BLaER1 (cell line): ENCODE results near the gene ACTL7A.

Experiments
- H3K27ac ChIP-seq: shearing (Covaris generic); formaldehyde crosslinking; 2 replicates; pipeline ENCODE4 v1.8.1; 2022
- H3K27me3 ChIP-seq: shearing (Covaris generic); formaldehyde crosslinking; 2 replicates; pipeline ENCODE4 v1.8.1; 2022
- H3K36me3 ChIP-seq: shearing (Covaris generic); formaldehyde crosslinking; 2 replicates; pipeline ENCODE4 v1.8.1; 2022
- H3K4me1 ChIP-seq: shearing (Covaris generic); formaldehyde crosslinking; 2 replicates; pipeline ENCODE4 v1.8.1; 2022
- H3K4me2 ChIP-seq: shearing (Covaris generic); formaldehyde crosslinking; 2 replicates; pipeline ENCODE4 v1.8.1; 2022
- H3K4me3 ChIP-seq: shearing (Covaris generic); formaldehyde crosslinking; 2 replicates; pipeline ENCODE4 v1.8.1; 2022
- H3K9ac ChIP-seq: shearing (Covaris generic); formaldehyde crosslinking; 2 replicates; pipeline ENCODE4 v1.8.1; 2022
- H3K9me3 ChIP-seq: shearing (Covaris generic); formaldehyde crosslinking; 2 replicates; pipeline ENCODE4 v1.8.1; 2022
- H4K20me1 ChIP-seq: shearing (Covaris generic); formaldehyde crosslinking; 2 replicates; pipeline ENCODE4 v1.8.1; 2022
- Cebpa-rat ChIP-seq: shearing (Covaris generic); IDR thresholded peaks from 2 replicates; pipeline ENCODE4 v1.8.1; 2022

ACTL7A gene, protein sequence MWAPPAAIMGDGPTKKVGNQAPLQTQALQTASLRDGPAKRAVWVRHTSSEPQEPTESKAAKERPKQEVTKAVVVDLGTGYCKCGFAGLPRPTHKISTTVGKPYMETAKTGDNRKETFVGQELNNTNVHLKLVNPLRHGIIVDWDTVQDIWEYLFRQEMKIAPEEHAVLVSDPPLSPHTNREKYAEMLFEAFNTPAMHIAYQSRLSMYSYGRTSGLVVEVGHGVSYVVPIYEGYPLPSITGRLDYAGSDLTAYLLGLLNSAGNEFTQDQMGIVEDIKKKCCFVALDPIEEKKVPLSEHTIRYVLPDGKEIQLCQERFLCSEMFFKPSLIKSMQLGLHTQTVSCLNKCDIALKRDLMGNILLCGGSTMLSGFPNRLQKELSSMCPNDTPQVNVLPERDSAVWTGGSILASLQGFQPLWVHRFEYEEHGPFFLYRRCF

DNA sequence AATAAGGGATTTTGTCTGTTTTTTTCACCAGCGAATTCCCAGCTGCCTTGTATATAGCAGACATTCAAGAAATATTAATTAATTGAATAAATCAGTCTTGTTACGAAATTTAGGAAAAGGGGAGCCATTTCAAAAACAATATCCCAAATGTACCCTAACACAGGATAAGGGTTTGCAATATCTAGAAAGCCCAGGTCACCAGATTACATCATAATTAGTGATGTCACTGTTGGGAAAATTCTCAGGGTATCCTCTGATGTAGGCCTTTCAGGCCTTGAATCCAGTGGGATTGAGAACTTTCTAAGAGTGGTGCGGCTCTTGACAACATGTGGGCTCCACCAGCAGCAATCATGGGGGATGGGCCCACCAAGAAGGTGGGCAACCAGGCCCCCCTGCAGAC, at the start of gene ACTL7A:
Gene ACTL7A (plus strand): TSS at position 270 of the 400 bp plus-strand sequence. CDS start 57 bp downstream, at position 327.
- no peak within 1 kb of the TSS for H3K27ac ChIP-seq
- no peak within 1 kb of the TSS for H3K4me3 ChIP-seq
- no peaks in the 10 kb centered on the region for H3K4me1 ChIP-seq
- H4K20me1 ChIP-seq, result no peaks in the 10 kb centered on the region
- H3K36me3 ChIP-seq, result no peaks in the 10 kb centered on the region
- no peaks in the 10 kb centered on the region for H3K9me3 ChIP-seq
- TF ChIP-seq Cebpa-rat, result no peak
- H3K27me3 ChIP-seq, result no peaks in the 10 kb centered on the region
- H3K4me2 ChIP-seq, result no peak within 1 kb of the TSS
- no peak within 1 kb of the TSS for H3K9ac ChIP-seq

DNA sequence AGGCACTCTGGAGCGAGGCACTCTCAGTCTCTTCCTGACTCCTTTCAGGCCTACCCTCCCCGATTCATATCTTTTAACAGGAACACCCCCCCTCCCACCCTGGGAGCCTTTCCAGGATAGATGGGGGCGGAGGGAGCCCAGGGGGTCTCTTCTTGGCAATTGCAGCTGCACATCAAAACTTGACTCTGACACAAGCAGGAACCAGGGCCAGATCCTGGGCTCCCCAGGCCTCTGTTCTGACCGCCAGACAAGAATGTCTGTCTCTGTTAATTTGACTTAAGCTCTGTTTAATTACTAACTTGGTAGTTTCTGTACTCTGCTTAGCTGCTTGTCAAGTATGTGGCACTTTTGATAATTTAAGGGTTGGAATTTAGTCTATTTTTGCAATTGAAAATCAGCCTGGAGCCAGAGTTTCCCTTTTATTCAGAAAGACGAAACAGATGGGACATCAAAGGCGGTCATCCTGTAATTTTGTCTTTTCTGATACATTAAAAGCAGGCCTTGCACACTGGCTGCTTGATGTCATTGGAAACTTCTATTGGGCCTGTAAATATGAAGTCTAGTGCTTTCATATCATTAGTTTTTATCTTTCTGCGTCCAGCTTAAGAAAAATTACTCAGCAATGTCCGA, 49.6 kb upstream of the ACTL7A start:
- Histone ChIP-seq H3K9ac (no peak overlapping the region), H4K20me1 (no peaks in the 10 kb centered on the region), H3K4me1 (peaks cover 9% of the 10 kb centered on the region), H3K4me3 (no peak overlapping the region), H3K27me3 (no peaks in the 10 kb centered on the region), H3K27ac (no peak overlapping the region), H3K4me2 (no peak overlapping the region), H3K9me3 (no peaks in the 10 kb centered on the region), H3K36me3 (no peaks in the 10 kb centered on the region)
- no peak for TF ChIP-seq Cebpa-rat

DNA sequence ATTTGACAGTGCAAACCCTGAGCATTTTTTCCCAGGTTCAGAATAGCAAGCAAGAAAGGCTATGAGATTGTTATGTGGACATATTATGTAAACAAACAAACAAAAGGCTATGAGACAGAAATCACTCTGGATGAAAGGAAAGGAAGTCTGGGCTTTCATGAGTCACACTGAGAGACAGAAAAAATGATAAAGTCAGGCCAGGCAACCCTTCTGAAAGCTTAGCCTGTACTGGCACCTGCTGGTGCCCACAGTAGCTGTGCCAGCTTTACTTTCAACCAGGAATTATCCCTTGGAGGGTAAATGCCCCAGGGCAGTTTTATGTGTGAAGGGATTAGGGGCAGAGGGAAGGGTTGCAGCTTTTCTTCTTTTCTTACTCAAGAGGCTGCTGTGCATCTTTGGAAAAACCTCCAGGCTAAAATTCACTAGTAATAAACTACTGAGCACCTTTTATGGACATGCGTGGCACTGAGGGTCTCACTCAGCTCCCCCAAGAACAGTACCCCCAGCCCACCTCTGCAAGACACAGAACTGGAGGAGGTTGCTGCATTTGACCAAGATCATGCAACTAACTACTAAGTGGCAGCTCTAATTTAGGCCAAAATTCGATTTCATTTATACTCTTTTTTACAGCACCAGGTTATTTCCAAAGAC, 48.0 kb upstream of the ACTL7A start:
- Histone ChIP-seq H3K27me3 (no peaks in the 10 kb centered on the region), H3K4me1 (peaks cover 19% of the 10 kb centered on the region)
- TF ChIP-seq Cebpa-rat, result no peak

DNA sequence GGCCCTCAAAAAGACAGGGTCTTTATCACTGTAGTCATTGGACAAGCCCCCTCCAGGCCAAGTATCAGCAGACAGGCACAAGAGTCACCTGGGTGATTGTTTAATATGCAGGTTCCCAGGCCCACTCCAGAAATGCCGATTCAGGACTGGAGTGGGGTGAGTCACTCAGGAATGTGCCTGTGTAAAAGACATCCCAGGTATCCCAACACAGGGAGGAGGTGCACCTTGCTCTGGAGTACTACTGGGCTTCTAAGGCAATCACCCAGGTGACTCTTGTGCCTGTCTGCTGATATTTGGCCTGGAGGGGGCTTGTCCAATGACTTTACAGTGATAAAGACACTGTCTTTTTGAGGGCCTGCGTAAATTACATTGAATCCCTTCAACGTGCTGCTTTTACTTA, 46.9 kb upstream of the ACTL7A start:
- H3K4me2 ChIP-seq, result no peak overlapping the region
- no peaks in the 10 kb centered on the region for H3K9me3 ChIP-seq
- H3K9ac ChIP-seq, result no peak overlapping the region
- H3K4me1 ChIP-seq, result peaks cover 19% of the 10 kb centered on the region
- H3K27me3 ChIP-seq, result no peaks in the 10 kb centered on the region
- H3K27ac ChIP-seq, result no peak overlapping the region
- no peaks in the 10 kb centered on the region for H3K36me3 ChIP-seq
- no peak overlapping the region for H3K4me3 ChIP-seq
- no peak for TF ChIP-seq Cebpa-rat
- H4K20me1 ChIP-seq, result no peaks in the 10 kb centered on the region

More for the DNA sequence above, 48.0 kb upstream of the ACTL7A start:
- Histone ChIP-seq H3K4me3 (no peak overlapping the region), H4K20me1 (no peaks in the 10 kb centered on the region), H3K36me3 (no peaks in the 10 kb centered on the region), H3K27ac (no peak overlapping the region), H3K9me3 (no peaks in the 10 kb centered on the region), H3K9ac (no peak overlapping the region), H3K4me2 (no peak overlapping the region)

DNA sequence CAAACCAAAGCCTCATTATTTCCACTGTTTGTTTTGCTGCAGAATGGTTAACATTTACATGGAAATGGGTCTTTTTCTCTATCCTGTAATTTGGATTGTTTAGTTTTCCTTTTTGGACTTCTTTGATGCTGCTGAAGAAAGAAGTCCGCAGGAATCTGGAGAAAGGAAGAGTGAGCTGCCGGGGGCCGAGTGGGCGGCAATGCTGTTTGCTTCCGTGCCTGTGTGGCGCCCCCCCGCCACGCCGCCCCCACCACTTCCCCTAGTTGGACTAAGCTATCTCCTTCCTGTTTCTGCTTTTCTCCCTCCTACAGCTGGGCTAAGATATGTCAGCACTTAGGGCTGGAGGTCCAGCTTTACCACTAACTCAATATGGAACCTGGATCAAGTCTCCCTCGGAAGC, 46.0 kb upstream of the ACTL7A start:
- Histone ChIP-seq H3K36me3 (no peaks in the 10 kb centered on the region), H3K4me1 (peaks cover 19% of the 10 kb centered on the region), H3K9ac (no peak overlapping the region), H3K27ac (0 out of 2 replicates have a peak overlapping the region, but pooled peaks have one; percentile 16), H3K4me2 (peak overlapping the region; percentile 69), H4K20me1 (no peaks in the 10 kb centered on the region), H3K9me3 (no peaks in the 10 kb centered on the region), H3K4me3 (no peak overlapping the region), H3K27me3 (no peaks in the 10 kb centered on the region)
- TF ChIP-seq Cebpa-rat, result no peak

DNA sequence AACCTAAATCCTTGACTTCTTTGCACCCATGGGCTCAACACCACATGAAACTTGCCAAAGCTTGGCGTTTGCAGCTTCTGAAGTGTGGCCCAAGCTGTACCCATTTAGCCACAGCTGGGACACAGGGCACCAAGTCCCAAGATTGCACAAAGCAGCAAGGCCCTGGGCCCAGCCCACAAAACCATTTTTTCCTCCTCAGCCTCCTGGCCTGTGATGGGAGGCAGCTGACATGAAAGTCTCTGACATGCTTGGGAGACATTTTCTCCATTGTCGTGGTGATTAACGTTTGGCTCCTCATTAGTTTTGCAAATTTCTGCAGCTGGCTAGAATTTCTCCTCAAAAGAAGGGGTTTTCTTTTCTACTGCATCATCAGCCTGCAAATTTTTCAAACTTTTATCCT, 38.2 kb upstream of the ACTL7A start:
- Histone ChIP-seq H3K36me3 (no peaks in the 10 kb centered on the region), H3K4me2 (no peak overlapping the region), H4K20me1 (no peaks in the 10 kb centered on the region), H3K27ac (no peak overlapping the region), H3K9ac (no peak overlapping the region), H3K9me3 (peaks cover 28% of the 10 kb centered on the region), H3K27me3 (no peaks in the 10 kb centered on the region), H3K4me3 (no peak overlapping the region), H3K4me1 (peaks cover 2% of the 10 kb centered on the region; the same call in 1 of the 2 replicates)
- TF ChIP-seq Cebpa-rat, result no peak

DNA sequence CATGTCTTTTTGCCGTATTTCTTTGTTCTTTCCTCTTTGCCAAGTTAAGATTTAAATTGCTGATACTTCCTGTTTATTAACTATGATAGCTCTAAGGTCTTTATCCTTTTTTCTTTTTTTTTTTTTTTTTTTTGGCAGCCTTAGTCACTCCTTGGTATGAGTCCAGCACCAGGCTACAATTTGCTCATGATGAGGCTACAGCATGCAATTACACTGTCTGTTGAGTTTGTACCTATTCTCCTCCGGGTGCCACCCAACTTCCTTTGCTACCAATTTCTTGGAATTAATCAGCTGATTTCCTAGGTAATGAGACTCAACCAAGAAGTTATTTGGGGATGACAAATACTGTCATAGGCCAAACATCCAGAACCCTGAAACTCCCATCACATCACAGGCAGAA, 31.8 kb upstream of the ACTL7A start:
- peaks cover 41% of the 10 kb centered on the region for H3K4me1 ChIP-seq
- TF ChIP-seq Cebpa-rat, result no peak
- 0 out of 2 replicates have a peak, but pooled peaks cover 3% of the 10 kb centered on the region for H3K9me3 ChIP-seq
- H3K4me3 ChIP-seq, result no peak overlapping the region
- no peaks in the 10 kb centered on the region for H3K27me3 ChIP-seq
- no peak overlapping the region for H3K27ac ChIP-seq
- no peaks in the 10 kb centered on the region for H4K20me1 ChIP-seq
- H3K4me2 ChIP-seq, result no peak overlapping the region
- no peak overlapping the region for H3K9ac ChIP-seq
- H3K36me3 ChIP-seq, result no peaks in the 10 kb centered on the region

DNA sequence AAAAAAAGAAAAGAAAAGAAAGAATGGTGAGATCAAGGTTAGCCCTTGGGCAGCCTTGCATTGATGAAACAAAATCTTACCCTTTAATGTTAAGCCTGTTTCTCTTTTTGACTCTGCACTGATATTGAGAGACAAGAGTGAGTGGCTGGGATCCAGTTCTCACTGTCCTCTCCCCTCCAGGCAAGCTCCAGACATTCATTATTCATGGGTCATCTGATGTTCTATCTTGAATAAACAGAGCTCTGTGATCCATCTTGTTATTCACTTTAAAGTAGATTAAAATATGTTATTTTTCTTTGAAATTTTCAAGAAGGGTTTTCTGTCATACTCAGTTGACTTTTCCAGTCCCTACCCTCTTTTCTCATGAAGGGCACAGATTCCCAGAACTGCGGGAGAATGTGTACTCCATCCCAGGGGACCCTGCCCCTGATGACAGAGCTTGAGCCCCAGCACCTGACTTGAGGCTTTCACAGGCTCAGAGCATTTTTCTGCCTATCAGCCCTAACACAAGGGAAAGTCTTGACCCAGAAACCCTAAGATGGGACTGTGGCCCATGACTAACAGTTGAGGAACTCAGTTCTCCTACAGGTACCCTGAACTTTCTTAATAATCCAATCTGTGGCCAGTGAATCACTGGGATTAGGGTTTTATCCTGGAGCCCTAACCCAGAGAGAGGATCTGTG, 30.4 kb upstream of the ACTL7A start:
- Histone ChIP-seq H3K4me3 (no peak overlapping the region), H4K20me1 (no peaks in the 10 kb centered on the region)
- no peak for TF ChIP-seq Cebpa-rat

DNA sequence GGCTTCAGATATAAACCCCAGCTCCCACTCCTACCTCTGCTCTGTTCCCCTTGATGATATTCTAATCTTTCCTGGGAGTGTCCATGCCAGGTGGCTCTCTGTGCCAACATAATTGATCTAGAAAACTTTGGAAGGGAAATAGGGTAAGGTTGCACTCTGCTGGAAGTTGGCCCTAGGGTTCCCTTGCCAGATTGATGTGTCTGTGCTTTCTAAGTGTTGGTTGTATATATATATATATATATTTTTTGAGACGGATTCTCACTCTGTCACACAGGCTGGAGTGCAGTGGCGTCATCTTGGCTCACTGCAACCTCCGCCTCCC, 29.9 kb upstream of the ACTL7A start:
- Histone ChIP-seq H3K27ac (no peak overlapping the region), H3K4me1 (peaks cover 60% of the 10 kb centered on the region), H3K27me3 (no peaks in the 10 kb centered on the region), H3K4me3 (no peak overlapping the region), H4K20me1 (no peaks in the 10 kb centered on the region), H3K4me2 (peak overlapping the region; percentile 36; the same call in 1 of the 2 replicates), H3K9ac (no peak overlapping the region), H3K9me3 (no peaks in the 10 kb centered on the region), H3K36me3 (no peaks in the 10 kb centered on the region)
- TF ChIP-seq Cebpa-rat, result no peak

More for the DNA sequence above, 30.4 kb upstream of the ACTL7A start:
- Histone ChIP-seq H3K4me2 (peak overlapping the region; percentile 36), H3K27ac (no peak overlapping the region), H3K9ac (no peak overlapping the region), H3K9me3 (no peaks in the 10 kb centered on the region), H3K27me3 (no peaks in the 10 kb centered on the region), H3K4me1 (peaks cover 55% of the 10 kb centered on the region), H3K36me3 (no peaks in the 10 kb centered on the region)
